ENCODE data around the gene TAF11L5.

DNA sequence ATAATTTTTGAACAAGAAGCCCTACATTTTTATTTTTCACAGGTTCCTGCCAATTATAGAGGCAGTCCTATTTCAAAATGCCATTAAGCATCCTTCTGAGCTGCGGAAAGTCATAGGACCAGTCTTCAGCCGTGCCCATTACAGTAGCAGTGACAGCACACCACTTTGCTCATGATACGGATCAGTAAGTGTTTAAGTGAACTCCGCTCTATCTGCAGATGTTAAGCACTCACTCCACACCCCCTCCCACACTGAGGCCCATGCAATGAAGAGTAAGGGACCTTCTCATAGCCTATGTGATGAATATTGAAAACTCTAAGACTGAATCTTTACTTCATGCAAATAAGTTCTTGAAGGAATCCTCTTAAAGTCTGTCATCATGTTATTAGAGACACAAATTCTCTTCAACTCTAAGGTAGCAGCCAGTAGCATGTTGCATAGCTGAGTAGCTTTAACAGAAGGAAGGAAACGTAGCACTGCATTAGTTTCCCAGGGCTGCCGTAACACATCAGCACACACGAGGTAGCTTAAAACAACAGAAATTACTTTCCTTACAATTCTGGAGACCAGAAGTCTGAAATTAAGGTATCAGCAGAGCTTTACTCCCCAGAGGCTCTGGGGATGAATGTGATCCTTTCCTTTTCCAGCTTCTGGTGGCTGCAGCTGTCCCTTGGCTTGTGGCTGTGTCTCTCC is 47.3 kb upstream of the TAF11L5 start:
- no peak for TF ChIP-seq POLR2AphosphoS5 (IDR thresholded peaks at IDR 0.05; ENCODE audit: low read depth)
- TF ChIP-seq EZH2 (IDR thresholded peaks at IDR 0.05; ENCODE audit: low read depth, unreplicated experiment) = no peak
- TF ChIP-seq, protein P1, sequence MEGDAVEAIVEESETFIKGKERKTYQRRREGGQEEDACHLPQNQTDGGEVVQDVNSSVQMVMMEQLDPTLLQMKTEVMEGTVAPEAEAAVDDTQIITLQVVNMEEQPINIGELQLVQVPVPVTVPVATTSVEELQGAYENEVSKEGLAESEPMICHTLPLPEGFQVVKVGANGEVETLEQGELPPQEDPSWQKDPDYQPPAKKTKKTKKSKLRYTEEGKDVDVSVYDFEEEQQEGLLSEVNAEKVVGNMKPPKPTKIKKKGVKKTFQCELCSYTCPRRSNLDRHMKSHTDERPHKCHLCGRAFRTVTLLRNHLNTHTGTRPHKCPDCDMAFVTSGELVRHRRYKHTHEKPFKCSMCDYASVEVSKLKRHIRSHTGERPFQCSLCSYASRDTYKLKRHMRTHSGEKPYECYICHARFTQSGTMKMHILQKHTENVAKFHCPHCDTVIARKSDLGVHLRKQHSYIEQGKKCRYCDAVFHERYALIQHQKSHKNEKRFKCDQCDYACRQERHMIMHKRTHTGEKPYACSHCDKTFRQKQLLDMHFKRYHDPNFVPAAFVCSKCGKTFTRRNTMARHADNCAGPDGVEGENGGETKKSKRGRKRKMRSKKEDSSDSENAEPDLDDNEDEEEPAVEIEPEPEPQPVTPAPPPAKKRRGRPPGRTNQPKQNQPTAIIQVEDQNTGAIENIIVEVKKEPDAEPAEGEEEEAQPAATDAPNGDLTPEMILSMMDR (conservative IDR thresholded peaks at IDR 0.05; ENCODE audit: low read depth in 2 of 2) = no peak
- no peak for TF ChIP-seq EZH2phosphoT487 (IDR thresholded peaks at IDR 0.05; ENCODE audit: unreplicated experiment)
- TF ChIP-seq, protein P2, sequence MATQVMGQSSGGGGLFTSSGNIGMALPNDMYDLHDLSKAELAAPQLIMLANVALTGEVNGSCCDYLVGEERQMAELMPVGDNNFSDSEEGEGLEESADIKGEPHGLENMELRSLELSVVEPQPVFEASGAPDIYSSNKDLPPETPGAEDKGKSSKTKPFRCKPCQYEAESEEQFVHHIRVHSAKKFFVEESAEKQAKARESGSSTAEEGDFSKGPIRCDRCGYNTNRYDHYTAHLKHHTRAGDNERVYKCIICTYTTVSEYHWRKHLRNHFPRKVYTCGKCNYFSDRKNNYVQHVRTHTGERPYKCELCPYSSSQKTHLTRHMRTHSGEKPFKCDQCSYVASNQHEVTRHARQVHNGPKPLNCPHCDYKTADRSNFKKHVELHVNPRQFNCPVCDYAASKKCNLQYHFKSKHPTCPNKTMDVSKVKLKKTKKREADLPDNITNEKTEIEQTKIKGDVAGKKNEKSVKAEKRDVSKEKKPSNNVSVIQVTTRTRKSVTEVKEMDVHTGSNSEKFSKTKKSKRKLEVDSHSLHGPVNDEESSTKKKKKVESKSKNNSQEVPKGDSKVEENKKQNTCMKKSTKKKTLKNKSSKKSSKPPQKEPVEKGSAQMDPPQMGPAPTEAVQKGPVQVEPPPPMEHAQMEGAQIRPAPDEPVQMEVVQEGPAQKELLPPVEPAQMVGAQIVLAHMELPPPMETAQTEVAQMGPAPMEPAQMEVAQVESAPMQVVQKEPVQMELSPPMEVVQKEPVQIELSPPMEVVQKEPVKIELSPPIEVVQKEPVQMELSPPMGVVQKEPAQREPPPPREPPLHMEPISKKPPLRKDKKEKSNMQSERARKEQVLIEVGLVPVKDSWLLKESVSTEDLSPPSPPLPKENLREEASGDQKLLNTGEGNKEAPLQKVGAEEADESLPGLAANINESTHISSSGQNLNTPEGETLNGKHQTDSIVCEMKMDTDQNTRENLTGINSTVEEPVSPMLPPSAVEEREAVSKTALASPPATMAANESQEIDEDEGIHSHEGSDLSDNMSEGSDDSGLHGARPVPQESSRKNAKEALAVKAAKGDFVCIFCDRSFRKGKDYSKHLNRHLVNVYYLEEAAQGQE (IDR thresholded peaks at IDR 0.05; ENCODE audit: unreplicated experiment) = no peak
- TF ChIP-seq, protein P3, sequence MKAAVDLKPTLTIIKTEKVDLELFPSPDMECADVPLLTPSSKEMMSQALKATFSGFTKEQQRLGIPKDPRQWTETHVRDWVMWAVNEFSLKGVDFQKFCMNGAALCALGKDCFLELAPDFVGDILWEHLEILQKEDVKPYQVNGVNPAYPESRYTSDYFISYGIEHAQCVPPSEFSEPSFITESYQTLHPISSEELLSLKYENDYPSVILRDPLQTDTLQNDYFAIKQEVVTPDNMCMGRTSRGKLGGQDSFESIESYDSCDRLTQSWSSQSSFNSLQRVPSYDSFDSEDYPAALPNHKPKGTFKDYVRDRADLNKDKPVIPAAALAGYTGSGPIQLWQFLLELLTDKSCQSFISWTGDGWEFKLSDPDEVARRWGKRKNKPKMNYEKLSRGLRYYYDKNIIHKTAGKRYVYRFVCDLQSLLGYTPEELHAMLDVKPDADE (IDR thresholded peaks at IDR 0.05) = no peak
- no peak for TF ChIP-seq JUNB (IDR thresholded peaks at IDR 0.05; ENCODE audit: unreplicated experiment)
- no peak for TF ChIP-seq STAT1 (IDR thresholded peaks at IDR 0.05; ENCODE audit: unreplicated experiment)
- TF ChIP-seq, protein P4, sequence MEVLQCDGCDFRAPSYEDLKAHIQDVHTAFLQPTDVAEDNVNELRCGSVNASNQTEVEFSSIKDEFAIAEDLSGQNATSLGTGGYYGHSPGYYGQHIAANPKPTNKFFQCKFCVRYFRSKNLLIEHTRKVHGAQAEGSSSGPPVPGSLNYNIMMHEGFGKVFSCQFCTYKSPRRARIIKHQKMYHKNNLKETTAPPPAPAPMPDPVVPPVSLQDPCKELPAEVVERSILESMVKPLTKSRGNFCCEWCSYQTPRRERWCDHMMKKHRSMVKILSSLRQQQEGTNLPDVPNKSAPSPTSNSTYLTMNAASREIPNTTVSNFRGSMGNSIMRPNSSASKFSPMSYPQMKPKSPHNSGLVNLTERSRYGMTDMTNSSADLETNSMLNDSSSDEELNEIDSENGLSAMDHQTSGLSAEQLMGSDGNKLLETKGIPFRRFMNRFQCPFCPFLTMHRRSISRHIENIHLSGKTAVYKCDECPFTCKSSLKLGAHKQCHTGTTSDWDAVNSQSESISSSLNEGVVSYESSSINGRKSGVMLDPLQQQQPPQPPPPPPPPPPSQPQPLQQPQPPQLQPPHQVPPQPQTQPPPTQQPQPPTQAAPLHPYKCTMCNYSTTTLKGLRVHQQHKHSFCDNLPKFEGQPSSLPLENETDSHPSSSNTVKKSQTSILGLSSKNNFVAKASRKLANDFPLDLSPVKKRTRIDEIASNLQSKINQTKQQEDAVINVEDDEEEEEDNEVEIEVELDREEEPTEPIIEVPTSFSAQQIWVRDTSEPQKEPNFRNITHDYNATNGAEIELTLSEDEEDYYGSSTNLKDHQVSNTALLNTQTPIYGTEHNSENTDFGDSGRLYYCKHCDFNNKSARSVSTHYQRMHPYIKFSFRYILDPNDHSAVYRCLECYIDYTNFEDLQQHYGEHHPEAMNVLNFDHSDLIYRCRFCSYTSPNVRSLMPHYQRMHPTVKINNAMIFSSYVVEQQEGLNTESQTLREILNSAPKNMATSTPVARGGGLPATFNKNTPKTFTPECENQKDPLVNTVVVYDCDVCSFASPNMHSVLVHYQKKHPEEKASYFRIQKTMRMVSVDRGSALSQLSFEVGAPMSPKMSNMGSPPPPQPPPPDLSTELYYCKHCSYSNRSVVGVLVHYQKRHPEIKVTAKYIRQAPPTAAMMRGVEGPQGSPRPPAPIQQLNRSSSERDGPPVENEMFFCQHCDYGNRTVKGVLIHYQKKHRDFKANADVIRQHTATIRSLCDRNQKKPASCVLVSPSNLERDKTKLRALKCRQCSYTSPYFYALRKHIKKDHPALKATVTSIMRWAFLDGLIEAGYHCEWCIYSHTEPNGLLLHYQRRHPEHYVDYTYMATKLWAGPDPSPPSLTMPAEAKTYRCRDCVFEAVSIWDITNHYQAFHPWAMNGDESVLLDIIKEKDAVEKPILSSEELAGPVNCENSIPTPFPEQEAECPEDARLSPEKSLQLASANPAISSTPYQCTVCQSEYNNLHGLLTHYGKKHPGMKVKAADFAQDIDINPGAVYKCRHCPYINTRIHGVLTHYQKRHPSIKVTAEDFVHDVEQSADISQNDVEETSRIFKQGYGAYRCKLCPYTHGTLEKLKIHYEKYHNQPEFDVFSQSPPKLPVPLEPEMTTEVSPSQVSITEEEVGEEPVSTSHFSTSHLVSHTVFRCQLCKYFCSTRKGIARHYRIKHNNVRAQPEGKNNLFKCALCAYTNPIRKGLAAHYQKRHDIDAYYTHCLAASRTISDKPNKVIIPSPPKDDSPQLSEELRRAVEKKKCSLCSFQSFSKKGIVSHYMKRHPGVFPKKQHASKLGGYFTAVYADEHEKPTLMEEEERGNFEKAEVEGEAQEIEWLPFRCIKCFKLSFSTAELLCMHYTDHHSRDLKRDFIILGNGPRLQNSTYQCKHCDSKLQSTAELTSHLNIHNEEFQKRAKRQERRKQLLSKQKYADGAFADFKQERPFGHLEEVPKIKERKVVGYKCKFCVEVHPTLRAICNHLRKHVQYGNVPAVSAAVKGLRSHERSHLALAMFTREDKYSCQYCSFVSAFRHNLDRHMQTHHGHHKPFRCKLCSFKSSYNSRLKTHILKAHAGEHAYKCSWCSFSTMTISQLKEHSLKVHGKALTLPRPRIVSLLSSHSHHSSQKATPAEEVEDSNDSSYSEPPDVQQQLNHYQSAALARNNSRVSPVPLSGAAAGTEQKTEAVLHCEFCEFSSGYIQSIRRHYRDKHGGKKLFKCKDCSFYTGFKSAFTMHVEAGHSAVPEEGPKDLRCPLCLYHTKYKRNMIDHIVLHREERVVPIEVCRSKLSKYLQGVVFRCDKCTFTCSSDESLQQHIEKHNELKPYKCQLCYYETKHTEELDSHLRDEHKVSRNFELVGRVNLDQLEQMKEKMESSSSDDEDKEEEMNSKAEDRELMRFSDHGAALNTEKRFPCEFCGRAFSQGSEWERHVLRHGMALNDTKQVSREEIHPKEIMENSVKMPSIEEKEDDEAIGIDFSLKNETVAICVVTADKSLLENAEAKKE (CRISPR knock-in tag; IDR thresholded peaks at IDR 0.05) = no peak
